GM18505 (cell line): Measurements from ENCODE around the gene RPL12.
"Not testable (repeated sequence)": the region's sequence is repeated elsewhere in the genome, so short reads cannot be mapped to it uniquely, and the experiment has no call there.

ENCODE experiments used
- ATAC-seq: cut with Tn5 transposase; IDR thresholded peaks from one replicate; pipeline ENCODE4 v1.9.1; 2021; ENCODE audit not compliant: unreplicated experiment
- POLR2A ChIP-seq: IDR thresholded peaks from 4 replicates; pipeline ENCODE4 v1.6.1; 2011; ENCODE audit warnings: borderline replicate concordance; ENCODE audit not compliant: insufficient read depth, insufficient read length; ENCODE audit errors: extremely low read depth

The RPL12 gene

DNA sequence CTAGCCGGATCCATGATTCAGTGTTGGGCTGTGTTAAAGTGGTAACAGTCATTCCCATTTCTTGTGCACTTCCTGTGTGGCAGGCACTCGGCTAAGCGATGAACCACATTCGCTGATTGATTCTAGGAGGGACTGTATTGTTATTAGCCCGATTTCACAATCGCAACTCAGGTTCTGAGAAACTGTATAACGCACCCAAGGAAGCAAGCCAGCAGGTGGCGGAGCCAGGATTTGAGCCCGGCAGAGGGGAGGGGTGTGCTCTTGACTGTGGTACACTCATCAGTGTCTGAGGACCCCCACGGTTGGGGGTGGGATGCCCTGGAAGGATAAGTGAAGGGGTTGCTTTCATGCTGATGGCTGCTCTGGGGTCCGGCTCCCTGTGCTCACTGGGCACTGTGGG, 34.8 kb upstream of the RPL12 start:
- ATAC-seq: no peak
- no peak for TF ChIP-seq POLR2A

DNA sequence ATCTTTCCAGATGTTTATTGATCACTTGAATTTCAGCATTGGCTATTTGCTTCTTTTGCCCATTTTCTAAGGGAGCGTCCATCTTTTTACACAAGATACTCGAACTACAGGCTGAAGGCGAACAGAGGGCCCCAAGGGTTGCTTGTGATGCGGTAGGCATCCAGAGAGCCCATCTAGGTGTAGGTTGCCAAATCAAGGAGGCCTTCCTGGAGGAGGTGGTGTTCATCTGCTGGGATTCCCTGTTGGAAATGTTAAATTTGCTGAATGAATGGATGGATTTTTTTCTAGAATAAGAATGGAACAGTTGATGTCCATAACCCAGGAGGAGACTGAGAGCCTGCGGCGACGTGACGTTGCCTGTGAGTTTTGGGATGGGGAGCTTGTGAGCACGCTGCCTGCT, 31.5 kb upstream of the RPL12 start:
- no peak for TF ChIP-seq POLR2A
- no peak for ATAC-seq

DNA sequence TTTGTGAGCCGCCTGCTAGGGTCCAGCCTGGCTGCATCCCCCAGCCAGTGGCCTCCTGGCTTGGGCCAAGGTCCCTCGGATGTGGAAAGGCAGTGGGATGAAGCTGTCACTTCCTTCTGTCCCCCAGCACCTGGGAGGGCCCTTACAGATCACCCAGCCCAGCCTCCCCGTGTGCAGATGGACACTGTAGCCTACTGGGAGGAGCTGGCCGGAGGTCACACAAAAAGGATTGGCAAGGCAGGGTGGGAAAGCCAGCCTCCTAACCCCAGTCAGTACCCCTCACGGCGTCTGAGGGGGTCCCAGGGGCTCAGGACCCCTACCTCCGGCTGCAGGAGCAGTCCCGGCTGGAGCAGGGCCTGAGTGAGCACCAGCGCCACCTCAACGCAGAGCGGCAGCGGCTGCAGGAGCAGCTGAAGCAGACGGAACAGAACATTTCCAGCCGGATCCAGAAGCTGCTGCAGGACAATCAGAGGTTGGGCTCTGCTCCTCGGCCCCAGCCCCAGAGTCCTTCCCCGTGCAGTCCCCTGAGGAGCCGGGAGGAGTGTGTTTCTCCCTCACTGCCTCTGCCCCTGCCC, 28.4 kb upstream of the RPL12 start:
- no peak for ATAC-seq
- no peak for TF ChIP-seq POLR2A

GRCh38 chr9:127474592-127474991, 23.4 kb upstream of the RPL12 start:
- ATAC-seq: no peak

GRCh38 chr9:127473932-127474331, 22.7 kb upstream of the RPL12 start:
- no peak for ATAC-seq
- TF ChIP-seq POLR2A: no peak

More at GRCh38 chr9:127474592-127474991, 23.4 kb upstream of the RPL12 start:
- TF ChIP-seq POLR2A: no peak

DNA sequence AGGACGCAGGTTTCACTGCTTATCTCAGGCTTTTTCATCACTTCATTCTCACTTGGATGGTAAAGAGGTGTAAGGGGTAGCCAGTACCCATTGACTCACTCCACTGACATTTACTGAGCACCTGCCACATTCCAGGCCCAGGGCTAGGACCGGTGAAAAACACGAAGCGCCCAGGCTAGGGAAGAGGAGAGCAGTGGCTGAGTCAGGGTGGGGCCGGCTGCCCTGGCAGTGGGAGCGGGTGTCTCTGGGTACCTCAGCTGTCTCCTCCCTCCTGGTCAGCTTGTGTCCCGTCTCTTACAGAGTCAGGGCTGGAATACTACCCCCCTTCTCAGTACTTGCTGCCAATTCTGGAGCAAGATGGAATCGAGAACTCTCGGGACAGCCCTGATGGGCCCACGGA, 22.3 kb upstream of the RPL12 start:
- ATAC-seq: no peak
- no peak for TF ChIP-seq POLR2A

- TF ChIP-seq POLR2A: no peak
These were observed 19.5 kb upstream of the RPL12 start for GRCh38 chr9:127470662-127471061.

DNA sequence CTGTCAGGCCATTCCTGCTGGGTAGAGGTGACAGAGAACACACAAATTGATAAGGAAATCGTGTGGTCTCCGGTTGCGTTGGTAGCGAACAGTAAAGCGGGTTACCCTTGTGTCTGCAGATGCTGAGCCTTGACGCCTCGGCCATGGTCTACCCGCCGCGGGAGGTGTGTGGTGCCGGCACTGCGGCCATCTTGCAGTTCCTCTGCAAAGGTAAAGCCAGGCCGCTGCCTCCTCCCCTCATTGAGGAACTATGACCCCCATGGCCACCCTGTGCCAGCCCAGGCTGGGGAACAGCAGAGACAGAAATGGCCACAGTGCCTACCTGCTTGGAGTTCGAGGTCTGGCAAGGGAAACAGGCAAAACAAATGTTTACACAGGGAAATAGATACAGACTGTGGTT, 16.4 kb upstream of the RPL12 start:
- ATAC-seq: no peak
- TF ChIP-seq POLR2A: no peak

More at GRCh38 chr9:127470662-127471061, 19.5 kb upstream of the RPL12 start:
- ATAC-seq: no peak

DNA sequence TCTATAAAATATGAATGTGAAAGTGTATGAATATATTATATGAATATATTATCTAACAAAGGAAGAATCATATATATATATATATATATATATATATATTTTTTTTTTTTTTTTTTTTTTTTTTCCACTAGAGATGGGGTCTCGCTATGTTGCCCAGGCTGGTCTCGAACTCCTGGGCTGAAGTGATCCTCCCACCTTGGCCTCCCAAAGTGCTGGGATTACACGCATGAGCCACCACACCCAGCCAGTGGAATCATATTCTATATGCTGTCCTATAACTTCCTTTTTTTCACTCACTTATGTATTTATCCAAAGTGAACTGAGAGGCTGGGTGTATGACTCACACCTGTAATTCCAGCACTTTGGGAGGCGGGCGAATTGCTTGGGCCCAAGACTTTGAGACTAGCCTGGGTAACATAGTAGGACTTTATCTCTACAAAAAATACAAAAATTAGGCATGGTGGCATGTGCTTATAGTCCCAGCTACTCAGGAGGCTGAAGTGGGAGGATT, 15.3 kb upstream of the RPL12 start:
- ATAC-seq: not testable (repeated sequence)

DNA sequence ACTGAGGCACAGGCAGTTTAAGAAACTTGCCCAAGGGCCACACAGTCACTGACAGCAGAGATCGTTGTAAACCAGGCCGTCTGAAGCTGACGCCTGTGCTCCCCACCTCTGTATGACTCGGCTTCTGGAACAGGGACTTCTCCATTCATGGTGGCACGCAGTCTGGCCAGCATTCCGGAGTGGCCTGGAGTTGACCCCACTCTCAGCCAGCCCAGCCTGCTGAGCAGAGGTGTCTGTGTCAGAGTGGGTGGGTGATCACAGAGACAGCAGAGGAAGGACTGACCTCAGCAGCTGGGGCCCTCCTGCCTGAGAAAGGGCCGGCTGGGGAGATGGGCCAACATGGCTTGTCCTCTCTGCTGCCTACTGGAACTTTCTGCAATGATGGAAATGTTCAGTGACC, 12.7 kb upstream of the RPL12 start:
- no peak for TF ChIP-seq POLR2A

DNA sequence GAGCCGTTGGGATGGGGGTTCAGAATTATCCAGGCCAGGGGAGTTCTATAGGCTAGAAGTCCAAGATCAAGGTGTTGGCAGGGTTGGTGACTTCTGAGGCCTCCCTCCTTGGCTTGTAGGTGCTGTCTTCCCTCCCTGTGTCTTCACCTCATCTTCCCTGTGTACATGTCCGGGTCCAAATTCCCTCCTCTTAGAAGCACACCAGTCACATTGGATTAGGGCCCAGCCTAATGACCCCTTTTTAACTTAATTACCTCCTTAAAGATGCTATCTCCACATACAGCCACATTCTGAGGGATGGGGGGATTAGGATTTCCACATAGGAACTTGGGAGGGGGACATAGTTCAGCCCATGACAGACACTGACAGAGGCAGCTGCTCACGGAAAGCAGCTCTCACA, 12.2 kb upstream of the RPL12 start:
- TF ChIP-seq POLR2A: no peak
- no peak for ATAC-seq

More for the DNA sequence above, 12.7 kb upstream of the RPL12 start:
- ATAC-seq: no peak

DNA sequence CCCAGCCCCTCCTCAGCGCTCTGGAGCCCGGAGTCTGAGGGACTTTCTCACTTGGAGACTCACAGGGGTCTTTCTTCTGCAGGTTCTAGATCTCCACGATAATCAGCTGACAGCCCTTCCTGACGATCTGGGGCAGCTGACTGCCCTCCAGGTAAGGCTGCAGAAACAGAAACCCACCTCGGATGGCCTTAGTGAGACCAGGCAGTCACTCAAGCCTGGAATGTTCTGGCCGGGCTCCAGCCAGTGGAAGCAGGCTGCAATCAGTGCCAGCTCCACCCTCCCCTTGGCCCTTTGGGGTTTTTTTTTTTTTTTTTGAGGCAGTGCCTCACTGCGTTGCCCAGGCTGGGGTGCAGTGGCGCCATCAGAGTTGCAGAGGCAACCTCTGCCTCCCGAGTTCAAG, 7.7 kb upstream of the RPL12 start:
- TF ChIP-seq POLR2A: no peak
- ATAC-seq: no peak

- no peak for TF ChIP-seq POLR2A
- no peak for ATAC-seq
These were observed 6.1 kb upstream of the RPL12 start for GRCh38 chr9:127457191-127457878.

GRCh38 chr9:127455324-127455992, 4.3 kb upstream of the RPL12 start:
- no peak for ATAC-seq
- TF ChIP-seq POLR2A: no peak
